ENCODE measurements around the gene PTTG1IP2. TPM values are rescaled to one million over a fixed set of nuclear protein-coding genes. Genes with fewer than 3 reads are reported as not detected.

Gene PTTG1IP2
- total RNA-seq, 1 donor from 2014 or later: not detected

DNA sequence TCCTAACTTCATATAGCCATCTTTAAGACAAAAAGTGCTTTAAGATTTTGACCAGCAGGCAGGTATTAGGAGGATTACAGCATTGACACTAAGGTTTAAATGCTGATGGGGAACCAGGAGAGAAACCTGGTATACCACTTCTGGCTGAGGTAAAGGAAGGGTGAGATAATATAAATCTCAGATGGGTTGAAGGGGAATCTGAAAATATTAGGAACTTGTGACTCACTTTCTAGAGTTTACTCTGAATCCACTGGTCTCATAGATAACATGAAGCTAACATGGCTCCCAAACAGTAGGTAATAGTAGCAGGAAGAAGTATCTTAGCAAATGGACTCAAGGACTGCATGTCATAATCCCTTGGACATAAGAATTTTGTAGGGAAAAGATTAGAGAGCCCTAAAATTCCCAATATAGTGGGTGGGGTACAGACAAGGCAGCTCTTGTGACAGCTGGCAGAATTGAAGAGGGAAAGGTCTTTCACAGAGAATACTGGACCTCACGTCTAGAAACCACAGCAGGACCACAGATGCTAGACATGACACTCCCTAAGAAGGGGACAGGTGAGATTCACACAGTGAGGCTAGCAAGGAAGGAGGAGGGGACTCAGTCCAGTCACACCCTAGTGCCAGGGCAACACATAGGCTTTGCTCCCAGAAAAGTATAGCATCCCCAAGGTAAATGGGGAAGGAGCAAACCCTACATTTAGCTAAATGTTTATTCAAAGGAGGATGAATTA lies 3.5 kb downstream of the PTTG1IP2 start:
- intact Hi-C loops (cut with DNase I): no loop called here
- DNase-seq (ENCODE audit: missing footprints): no peak
- ATAC-seq: no peak

DNA sequence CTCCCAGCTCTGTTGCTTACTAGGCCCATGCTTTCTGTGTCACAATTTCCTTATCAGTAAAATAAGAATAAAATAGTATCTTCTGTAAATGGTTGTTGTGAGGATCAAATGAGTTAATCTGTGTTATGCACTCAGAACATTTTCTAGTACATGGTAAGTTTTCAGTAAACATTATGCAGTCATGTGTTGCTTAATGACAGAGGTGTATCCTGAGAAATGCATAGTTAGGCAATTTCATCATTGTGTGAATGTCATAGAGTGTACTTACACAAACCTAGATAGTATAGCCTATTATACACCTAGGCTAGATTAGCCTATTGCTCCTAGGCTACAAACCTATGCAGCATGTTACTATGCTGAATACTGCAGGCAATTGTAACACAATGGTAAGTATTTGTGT lies 4.4 kb downstream of the PTTG1IP2 start:
- no peak for ATAC-seq
- intact Hi-C loops (cut with DNase I): no loop called here
- no peak for DNase-seq (ENCODE audit: missing footprints)

DNA sequence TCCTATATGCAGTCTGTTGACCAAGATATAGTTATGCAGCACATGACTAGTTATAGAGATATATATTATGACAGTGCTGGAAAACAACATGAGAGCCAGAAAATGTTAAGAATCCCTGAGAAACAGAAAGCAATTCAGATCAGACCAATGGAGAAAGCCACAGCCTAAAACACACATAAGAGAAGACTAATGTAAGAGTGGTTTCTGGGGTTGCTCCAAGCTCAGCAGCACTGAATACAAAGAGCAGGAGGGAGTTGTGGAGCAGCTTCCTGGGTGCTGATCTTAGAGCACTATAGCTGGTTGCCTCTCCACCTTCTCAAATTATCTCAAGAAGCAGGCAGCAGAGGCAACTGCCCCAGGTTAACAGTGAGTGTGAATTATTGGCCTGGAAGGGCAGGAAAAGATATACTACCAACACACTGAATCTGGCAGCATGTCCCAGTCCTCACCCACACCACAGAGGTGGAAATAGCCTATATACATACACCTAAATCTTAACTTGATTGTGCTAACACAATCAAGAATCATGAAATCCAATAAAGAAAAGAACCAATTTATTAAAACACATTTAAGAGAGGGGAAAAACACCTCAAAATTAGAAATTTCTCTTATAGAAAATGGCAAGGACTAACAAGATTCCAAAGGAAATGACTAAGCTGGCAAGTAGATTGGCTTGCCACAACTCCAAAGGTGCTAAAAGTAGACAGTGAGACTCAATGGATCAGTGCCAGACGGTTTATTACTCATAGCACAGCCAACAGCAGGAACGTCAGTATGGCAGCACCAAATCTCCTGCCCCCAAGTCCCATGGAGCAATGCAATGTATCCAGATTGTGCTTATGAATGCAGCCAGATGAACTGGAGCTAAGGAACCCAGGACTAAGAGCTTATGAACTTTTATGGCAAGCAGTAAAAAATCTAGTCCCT lies 5.1 kb downstream of the PTTG1IP2 start:
- DNase-seq (ENCODE audit: missing footprints) (no peak), ATAC-seq (no peak)
- intact Hi-C loops (cut with DNase I): no loop called here

DNA sequence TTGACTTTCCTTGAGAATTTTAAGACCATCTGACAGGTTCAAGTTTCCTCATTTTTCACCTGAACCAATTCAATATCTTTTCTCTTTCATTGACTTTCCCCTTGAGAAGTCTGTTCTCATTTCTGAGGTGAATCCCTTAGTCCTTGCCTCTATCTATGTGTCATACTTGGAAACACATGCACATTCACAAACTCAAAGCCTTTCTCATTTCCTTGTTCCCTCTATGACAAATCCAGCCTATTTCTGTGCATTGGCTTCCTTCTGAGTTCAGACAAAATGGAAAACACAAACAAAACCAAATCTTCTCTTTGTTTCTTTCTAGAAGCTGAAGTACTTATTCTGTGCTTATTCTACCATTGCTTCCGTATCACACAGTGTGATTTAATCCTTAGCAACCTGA lies 13.8 kb downstream of the PTTG1IP2 start:
- intact Hi-C loops (cut with DNase I): no loop called here
- DNase-seq (ENCODE audit: missing footprints) (no peak), ATAC-seq (no peak)

DNA sequence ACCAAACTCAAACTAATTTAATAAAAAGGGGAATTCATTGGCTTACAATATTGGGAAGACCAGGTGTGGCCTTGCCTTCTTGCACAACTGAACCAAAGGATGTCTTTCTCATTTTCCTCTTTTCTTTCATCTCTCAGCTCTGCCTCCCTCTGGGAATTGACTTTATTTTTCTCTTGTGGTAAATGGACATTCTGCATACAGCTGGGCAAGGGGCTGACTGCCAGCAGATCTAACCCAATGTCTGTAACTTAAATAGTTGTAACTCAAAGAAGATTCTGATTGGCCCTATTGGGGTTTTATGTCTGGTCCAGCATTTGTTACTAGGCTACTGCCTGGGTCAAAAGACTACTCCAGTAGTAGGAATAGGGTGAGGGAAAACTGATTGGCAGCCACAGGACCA lies 15.3 kb downstream of the PTTG1IP2 start:
- ATAC-seq (no peak), DNase-seq (ENCODE audit: missing footprints) (no peak)
- intact Hi-C loops (cut with DNase I): no loop called here

DNA sequence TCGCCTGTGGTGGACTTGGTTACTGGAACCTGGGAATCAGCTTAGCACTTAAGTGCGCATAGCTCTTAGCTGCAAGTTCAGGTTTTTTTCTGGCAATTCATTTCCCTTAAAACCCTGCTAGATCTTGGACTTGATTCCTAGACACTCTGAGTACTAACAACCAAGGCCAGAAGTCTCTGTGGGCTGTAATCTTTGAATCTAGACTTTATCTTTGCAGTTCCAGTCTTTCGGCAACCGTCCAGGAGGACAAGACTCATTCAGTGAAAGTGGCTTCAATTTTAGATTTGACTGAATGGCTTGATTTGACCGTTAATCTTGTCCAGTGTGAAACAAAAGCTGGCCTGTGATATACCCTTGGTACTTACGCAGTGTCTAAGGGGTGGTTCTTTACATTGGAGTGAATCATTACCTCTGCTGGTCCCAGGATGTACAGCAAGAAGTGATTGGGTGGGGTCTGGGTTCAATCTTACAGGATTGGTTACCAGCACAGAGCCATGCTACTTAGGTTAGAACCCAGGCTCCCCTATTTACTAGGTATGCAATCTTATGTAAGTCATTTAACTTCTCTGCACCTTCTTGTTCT lies 16.4 kb downstream of the PTTG1IP2 start:
- intact Hi-C loops (cut with DNase I): no loop called here
- DNase-seq (ENCODE audit: missing footprints) (no peak), ATAC-seq (no peak)

DNA sequence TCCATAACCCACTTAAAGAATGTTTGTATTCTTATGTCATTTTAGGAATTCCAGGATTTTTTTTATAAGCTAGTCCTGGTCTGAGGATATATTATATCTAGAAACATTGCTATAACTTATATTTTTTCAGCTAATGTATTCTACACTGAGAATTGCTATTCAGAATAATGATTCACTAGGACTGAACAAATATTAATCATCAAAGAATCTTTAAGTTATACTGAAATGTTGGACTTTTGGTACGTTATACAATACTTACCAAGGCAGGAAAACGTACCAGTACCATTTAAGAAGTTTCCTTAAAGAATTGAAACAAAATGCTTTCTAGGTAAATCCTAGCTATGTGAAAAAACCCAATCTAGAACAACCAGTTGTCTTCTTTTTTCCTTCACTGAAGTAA lies 18.4 kb downstream of the PTTG1IP2 start:
- ATAC-seq: no peak

DNA sequence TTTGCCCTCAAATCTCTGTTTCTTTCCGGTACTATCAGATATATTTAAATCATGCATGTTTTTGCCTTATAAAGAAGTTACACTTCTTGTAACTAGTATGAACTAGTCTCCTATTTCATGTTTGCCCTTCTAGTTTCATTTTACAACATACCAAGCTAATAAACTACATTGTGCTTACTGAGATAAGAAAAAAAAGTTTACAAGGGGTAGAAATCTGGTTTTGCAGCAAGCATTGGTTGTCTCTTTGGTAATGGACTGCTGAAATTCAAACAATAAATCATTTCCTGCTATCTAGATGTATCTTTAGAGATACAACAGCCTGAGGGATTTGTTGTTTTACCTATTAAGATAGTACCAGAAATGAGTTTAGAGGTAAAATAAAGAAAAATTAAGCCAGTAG lies 18.8 kb downstream of the PTTG1IP2 start:
- intact Hi-C loops (cut with DNase I): no loop called here
- ATAC-seq (no peak), DNase-seq (ENCODE audit: missing footprints) (no peak)

More for the DNA sequence above, 18.4 kb downstream of the PTTG1IP2 start:
- no peak for DNase-seq (ENCODE audit: missing footprints)
- intact Hi-C loops (cut with DNase I): no loop called here

DNA sequence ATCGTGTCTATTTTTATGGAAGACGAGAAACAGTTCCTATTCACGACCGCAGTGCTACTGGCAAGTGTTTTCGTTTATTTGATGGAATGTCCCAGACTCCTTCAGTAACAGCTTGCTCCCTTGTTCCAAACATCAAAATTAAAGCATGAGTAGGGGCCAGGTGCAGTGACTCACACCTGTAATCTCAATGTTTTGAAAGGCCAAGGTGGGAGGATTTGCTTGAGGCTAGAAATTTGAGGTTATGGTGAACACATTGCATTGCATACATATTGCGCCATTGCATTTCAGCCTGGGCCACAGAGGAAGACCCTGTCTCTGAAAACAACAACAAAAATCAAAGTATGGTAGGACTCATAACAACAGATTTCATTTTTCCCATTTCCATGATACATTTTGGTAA lies 22.8 kb downstream of the PTTG1IP2 start:
- intact Hi-C loops (cut with DNase I): no loop called here
- no peak for ATAC-seq
- no peak for DNase-seq (ENCODE audit: missing footprints)

DNA sequence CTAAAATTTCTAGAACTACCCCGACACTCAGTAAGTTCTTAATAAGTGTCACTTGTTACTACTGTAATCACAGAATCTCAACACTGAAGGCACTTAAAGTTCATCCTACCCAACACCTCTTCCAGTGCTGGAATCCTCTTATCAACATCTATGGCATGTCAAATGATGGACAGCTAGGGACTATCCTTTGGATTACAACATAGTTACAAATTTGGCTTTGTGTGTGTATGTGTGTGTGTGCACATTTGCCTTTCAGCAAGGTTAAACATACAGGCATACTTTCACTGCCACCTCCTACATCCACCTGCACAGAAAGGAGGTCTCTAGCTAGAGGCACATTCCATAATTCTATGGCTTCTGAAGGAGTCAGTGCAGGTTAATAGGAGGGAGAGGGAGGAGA lies 25.8 kb downstream of the PTTG1IP2 start:
- ATAC-seq (no peak), DNase-seq (ENCODE audit: missing footprints) (no peak)
- intact Hi-C loops (cut with DNase I): no loop called here

DNA sequence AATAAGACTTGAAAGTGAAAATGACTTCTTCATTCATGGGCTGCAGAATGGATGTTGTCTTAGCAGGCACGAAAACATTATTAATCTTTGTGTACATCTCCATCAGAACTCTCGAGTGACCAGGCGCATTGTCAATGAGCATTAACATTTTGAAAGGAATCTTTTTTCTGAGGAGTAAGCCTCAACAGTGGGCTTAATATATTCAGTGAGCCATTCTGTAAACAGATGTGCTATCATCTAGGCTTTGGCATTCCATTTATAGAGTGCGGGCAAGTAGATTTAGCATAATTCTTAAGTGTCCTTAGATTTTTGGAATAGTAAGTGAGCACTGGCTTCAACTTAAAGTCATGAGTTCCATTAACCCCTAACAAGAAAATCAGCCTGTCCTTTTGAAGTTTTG lies 33.1 kb downstream of the PTTG1IP2 start:
- intact Hi-C loops (cut with DNase I): no loop called here
- no peak for ATAC-seq

DNA sequence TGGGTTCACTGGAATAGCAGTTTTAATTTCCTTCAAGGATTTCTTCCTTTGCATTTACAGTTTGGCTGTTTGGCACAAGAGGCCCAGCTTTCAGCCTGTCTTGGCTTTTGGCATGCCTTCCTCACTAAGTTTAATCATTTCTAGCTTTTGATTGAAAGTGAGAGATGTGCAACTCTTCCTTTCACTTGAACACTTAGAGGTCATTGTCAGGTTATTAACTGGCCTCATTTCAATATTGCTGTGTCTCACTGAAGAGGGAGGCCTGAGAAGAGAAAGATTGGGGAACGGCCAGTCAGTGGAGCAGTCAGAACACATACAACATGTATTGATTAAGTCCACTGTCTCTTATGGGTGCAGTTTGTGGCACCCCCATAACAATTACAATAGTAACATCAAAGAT lies 33.9 kb downstream of the PTTG1IP2 start:
- intact Hi-C loops (cut with DNase I): no loop called here
- ATAC-seq: no peak

More for the DNA sequence above, 33.1 kb downstream of the PTTG1IP2 start:
- no peak for DNase-seq (ENCODE audit: missing footprints)

DNA sequence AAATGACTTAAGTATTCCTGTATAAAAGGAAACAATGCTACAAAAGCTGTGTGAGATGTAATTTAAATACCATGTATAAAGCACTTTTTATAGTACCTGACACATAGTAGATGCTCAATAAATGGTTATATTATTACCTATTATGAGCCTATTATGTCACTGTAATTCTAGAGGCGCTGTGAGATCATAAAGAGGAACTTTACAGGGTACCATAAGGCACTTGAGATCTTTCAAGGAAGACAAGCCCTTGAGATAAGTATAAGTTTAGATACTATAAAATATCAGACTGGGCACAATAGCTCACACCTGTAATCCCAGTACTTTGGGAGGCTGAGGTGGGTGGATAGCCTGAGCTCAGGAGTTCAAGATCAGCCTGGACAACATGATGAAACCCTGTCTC lies 38.3 kb downstream of the PTTG1IP2 start:
- no peak for ATAC-seq
- intact Hi-C loops (cut with DNase I): no loop called here
- DNase-seq (ENCODE audit: missing footprints): no peak

More for the DNA sequence above, 33.9 kb downstream of the PTTG1IP2 start:
- no peak for DNase-seq (ENCODE audit: missing footprints)

DNA sequence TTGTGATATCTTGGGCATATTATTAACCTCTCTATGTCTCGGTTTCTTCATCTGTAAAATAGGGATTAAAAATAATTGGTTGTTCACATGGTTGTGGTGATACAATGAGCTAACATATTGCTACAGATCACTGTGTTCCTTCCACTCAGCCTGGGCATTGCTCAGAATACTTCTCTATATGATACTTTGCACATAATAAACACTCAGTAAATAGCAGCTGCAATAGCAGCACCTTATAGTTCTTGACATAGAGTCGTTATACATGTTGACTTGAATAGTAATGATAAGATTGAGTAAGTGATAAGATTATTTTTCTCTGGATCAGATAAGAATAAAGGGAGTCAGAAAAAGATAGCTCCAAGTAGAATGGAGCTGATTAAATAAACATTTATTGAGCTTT lies 42.3 kb downstream of the PTTG1IP2 start:
- DNase-seq (ENCODE audit: missing footprints) (no peak), ATAC-seq (no peak)
- intact Hi-C loops (cut with DNase I): no loop called here

DNA sequence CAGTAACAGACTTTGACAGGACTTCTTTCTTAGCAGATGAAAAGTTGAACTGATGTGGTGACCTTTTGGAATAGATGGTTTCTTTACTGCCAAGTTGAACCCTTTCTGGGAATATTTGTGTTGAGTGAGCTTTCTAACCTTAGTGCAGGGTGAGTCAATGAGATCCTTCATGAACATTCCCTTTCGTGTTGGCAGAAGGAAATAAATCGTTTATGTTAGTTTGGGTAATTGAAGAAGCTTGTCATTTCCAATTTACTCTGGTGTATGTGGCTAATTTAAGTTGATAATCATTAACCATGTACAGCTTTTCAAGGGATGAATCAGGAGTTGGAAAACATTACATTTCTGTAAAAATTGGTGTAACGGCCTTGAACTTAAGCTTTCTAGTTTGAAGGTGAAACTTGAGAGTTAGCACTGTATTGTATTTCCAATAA lies 43.4 kb downstream of the PTTG1IP2 start:
- DNase-seq (ENCODE audit: missing footprints) (no peak), ATAC-seq (no peak)
- intact Hi-C loops (cut with DNase I): no loop called here

DNA sequence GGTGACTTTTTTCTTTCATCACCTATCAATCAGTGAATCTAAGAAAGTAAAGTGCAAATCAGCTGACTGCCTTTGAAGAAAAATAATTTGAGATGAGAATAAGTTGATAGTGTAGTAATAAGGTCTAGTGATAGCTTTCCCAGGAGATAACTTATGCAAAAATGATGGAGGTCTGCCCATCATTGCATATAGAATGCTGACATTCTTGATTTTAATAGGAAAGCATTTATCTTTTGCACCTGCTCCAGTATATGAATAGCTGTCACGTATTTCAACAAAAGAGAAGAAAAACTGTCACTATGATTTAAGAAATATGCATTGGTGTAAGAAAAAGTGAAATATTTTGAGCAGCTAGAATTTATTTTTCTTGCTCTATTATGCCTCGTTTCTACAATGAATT lies 46.8 kb downstream of the PTTG1IP2 start:
- intact Hi-C loops (cut with DNase I): no loop called here
- no peak for DNase-seq (ENCODE audit: missing footprints)
- no peak for ATAC-seq

DNA sequence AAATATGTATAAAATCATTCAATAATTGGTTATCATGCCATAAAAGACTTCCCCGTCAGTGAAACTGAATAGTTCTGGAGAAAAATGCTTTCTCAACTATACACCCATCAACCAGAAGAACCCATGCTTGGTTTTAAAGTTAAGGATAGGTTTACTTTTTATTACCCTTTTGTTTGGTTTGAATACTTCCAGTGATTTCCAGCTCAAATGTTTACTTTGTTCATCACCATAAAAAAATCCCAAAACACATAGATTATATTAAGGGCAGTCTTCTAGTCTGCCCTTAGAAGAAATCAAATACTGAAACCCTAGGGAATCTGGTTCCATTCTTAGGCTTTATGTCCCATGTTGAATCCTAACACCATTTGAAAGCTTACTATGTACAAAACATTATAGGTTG lies 49.2 kb downstream of the PTTG1IP2 start:
- DNase-seq (ENCODE audit: missing footprints) (no peak), ATAC-seq (no peak)
- intact Hi-C loops (cut with DNase I): no loop called here

DNA sequence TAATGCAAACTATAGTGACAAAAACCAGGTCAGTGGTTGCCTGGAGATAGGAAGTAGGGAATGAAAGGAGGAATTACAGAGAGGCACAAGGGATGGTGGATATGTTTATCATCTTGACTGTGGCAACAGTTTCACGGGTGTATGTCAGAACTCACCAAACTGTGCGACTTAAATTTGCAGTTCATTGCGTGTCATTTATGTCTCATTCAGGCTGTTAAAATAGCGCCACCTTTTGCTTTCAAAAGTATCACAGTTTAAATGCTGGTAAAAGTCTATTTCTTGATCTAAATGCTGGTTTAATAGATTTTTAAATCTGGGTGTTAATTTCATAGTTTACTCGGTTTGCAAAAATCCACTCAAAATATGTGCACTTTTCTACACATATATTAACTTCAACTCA lies 51.0 kb downstream of the PTTG1IP2 start:
- DNase-seq (ENCODE audit: missing footprints) (no peak), ATAC-seq (no peak)
- intact Hi-C loops (cut with DNase I): no loop called here

DNA sequence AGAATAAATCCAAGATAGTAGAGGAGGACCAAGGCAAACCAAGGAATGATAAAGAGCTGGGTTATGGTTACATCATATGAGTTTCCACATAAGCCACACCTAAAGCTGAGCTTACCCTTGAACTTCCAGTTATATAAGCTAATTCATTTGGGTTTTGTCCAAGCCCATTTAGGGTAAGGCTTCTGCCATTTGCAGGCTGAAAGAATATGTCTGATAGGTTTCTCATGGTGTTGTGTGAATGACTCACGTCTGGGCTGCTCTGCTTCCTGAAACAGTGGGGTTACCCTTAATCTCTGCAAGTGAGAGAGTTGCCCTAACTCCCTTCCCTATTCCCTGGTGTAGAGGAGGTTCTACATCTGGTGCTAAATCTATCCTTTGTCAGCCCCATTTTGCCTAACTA lies 60.8 kb downstream of the PTTG1IP2 start:
- intact Hi-C loops (cut with DNase I): loop anchor here (5.0 kb wide), 1 partner anchor 73 kb away; no protein-coding TSS in a partner anchor
- ATAC-seq (no peak), DNase-seq (ENCODE audit: missing footprints) (no peak)

Data from Right ventricle myocardium inferior (tissue), 1 donor.